ENCODE measurements around the gene ORC3. TPM values are rescaled to one million over a fixed set of nuclear protein-coding genes. Genes with fewer than 3 reads are reported as not detected.

The ORC3 gene
- total RNA-seq, 1 experiment from 2014 or later = 52.9 TPM

DNA sequence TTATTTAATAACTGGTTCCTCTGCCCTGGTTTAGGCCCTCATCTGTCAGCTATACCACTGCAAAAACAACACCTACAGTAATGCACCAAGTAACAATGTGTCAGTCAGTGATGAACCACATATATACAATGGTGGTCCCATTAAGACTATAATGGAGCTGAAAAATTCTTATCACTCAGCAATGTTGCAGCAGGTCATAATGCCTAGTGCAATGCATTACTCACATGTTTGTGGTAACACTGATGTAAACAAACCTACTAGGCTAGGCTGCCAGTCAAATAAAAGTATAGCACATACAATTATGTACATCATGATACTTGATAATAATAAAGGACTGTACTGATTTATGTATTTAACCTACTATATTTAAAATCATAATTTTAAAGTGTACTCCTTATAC, 31.5 kb upstream of the ORC3 start:
- no peak overlapping the region for H3K4me2 ChIP-seq (ENCODE audit: insufficient read depth, insufficient read length, low read length)
- no peak overlapping the region for H3K4me3 Mint-ChIP-seq
- H3K9me3 ChIP-seq (ENCODE audit: control insufficient read depth, low read depth, low read length) = no peaks in the 10 kb centered on the region
- H3K14ac ChIP-seq (ENCODE audit: insufficient read depth, low read length) = no peak overlapping the region
- H3K79me2 ChIP-seq (ENCODE audit: insufficient read depth, low read length) = no peaks in the 10 kb centered on the region
- H3K4me1 Mint-ChIP-seq = peaks cover 5 to 10% of the 10 kb centered on the region in 2 experiments; a peak in 3 of 4 replicates
- H4K20me1 ChIP-seq (ENCODE audit: control insufficient read depth, insufficient read depth, insufficient read length) = no peaks in the 10 kb centered on the region
- H4K91ac ChIP-seq (ENCODE audit: insufficient read length, low read depth, low read length) = no peak overlapping the region
- H3K18ac ChIP-seq (ENCODE audit: insufficient read length, low read depth, low read length) = no peak overlapping the region
- no peak overlapping the region for H2BK12ac ChIP-seq (ENCODE audit: insufficient read length, low read depth, low read length)
- no peaks in the 10 kb centered on the region for H3K27me3 Mint-ChIP-seq (ENCODE audit: low read depth)
- H2AK5ac ChIP-seq (ENCODE audit: insufficient read length, low read length) = no peak overlapping the region
- TF ChIP-seq, protein P1, sequence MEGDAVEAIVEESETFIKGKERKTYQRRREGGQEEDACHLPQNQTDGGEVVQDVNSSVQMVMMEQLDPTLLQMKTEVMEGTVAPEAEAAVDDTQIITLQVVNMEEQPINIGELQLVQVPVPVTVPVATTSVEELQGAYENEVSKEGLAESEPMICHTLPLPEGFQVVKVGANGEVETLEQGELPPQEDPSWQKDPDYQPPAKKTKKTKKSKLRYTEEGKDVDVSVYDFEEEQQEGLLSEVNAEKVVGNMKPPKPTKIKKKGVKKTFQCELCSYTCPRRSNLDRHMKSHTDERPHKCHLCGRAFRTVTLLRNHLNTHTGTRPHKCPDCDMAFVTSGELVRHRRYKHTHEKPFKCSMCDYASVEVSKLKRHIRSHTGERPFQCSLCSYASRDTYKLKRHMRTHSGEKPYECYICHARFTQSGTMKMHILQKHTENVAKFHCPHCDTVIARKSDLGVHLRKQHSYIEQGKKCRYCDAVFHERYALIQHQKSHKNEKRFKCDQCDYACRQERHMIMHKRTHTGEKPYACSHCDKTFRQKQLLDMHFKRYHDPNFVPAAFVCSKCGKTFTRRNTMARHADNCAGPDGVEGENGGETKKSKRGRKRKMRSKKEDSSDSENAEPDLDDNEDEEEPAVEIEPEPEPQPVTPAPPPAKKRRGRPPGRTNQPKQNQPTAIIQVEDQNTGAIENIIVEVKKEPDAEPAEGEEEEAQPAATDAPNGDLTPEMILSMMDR (conservative IDR thresholded peaks at IDR 0.05) = no peak
- H2AFZ ChIP-seq (ENCODE audit: low read length) = no peak overlapping the region
- no peak for DNase-seq
- no peak overlapping the region for H4K8ac ChIP-seq (replicated peaks; ENCODE audit: insufficient read length, low read depth, low read length)
- no peak overlapping the region for H2BK20ac ChIP-seq (ENCODE audit: low read depth, low read length, poor library complexity, severe bottlenecking)
- no peak overlapping the region for H3K27ac ChIP-seq (ENCODE audit: insufficient read length, low read depth, low read length)
- H3K9ac ChIP-seq (ENCODE audit: extremely low read depth, insufficient read length, low read length) = no peak overlapping the region
- H2BK15ac ChIP-seq (ENCODE audit: low read depth, low read length) = no peak overlapping the region
- no peaks in the 10 kb centered on the region for H3K9me3 Mint-ChIP-seq
- H3T11ph ChIP-seq (ENCODE audit: low read length) = no peak overlapping the region
- H3K4me1 ChIP-seq (ENCODE audit: insufficient read depth, low read length) = no peaks in the 10 kb centered on the region
- H3K23ac ChIP-seq (ENCODE audit: insufficient read length, low read depth, low read length) = no peak overlapping the region
- no peak overlapping the region for H3K27ac Mint-ChIP-seq
- H3K79me1 ChIP-seq (ENCODE audit: insufficient read depth, low read depth, low read length, poor library complexity, severe bottlenecking) = peaks cover 2% of the 10 kb centered on the region
- H3K23me2 ChIP-seq (ENCODE audit: insufficient read length, low read depth, low read length, poor library complexity, severe bottlenecking) = no peaks in the 10 kb centered on the region
- no peak overlapping the region for H4K5ac ChIP-seq (ENCODE audit: insufficient read length, low read depth, low read length)
- no peak overlapping the region for H2BK5ac ChIP-seq (ENCODE audit: insufficient read length, low read length)
- H3K56ac ChIP-seq (ENCODE audit: insufficient read length, low read depth, low read length) = no peak overlapping the region
- no peak overlapping the region for H2BK120ac ChIP-seq (ENCODE audit: low read depth, low read length, poor library complexity, severe bottlenecking)
- no peaks in the 10 kb centered on the region for H3K27me3 ChIP-seq (ENCODE audit: insufficient read depth, low read length)
- H3K36me3 Mint-ChIP-seq (ENCODE audit: insufficient read depth in 1 of 3, low read depth in 3 of 3) = peaks cover 16 to 58% (median 34%) of the 10 kb centered on the region in 3 experiments; a peak in 6 of 7 replicates
- no peak overlapping the region for H3K4ac ChIP-seq (ENCODE audit: low read depth, low read length)
